PFSK-1 (cell line): Measurements from ENCODE around the gene TTC28.

Source experiments
- FOXP2 ChIP-seq: optimal IDR thresholded peaks from 2 replicates; pipeline ENCODE3; 2011; ENCODE audit warnings: borderline replicate concordance, control low read depth, inconsistent platforms; ENCODE audit not compliant: insufficient read depth; ENCODE audit errors: extremely low read length, extremely low read depth
- POLR2AphosphoS5 ChIP-seq: IDR thresholded peaks from 2 replicates; pipeline ENCODE4 v1.6.1; 2012; ENCODE audit warnings: low read depth, mild to moderate bottlenecking, control low read depth, low read length, moderate library complexity
- SIN3A ChIP-seq: IDR thresholded peaks from 2 replicates; pipeline ENCODE4 v1.6.1; 2012; ENCODE audit warnings: mild to moderate bottlenecking, low read length, moderate library complexity, borderline replicate concordance; ENCODE audit not compliant: insufficient read depth
- TAF1 ChIP-seq: IDR thresholded peaks from 2 replicates; pipeline ENCODE4 v1.6.1; 2012; ENCODE audit warnings: low read length, control low read depth, borderline replicate concordance; ENCODE audit not compliant: insufficient read depth
- TF ChIP-seq, protein P1 (sequence below), 2 experiments: IDR thresholded peaks; 2 replicates each; pipeline versions ENCODE4 v1.6.1 to v1.8.0; 2011 to 2012; ENCODE audit warnings: low read depth in 2 of 2, low read length in 2 of 2, control low read depth in 1 of 2, inconsistent platforms in 1 of 2, mild to moderate bottlenecking in 1 of 2, moderate library complexity in 1 of 2; ENCODE audit not compliant: insufficient read depth in 1 of 2

TTC28 gene

DNA sequence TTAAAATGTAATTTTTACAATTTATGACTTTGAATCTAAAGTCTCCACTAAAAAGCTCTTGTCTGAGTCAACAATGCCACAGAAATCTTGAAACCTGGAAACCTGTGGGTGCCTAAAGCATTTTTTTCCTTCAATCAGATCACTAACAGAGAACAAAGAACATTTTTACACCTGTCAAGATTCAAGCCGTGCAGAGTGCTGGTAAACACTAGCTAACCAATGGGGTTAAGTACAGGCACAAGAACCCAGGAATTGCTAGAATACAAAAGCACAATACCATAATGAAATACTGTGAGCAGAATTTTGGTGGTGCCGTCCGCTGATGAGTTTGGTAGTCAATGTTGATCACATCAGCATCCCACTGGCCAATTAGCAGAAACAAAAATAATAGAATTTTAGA lies 380.3 kb downstream of the TTC28 start:
- TF ChIP-seq, protein P1, sequence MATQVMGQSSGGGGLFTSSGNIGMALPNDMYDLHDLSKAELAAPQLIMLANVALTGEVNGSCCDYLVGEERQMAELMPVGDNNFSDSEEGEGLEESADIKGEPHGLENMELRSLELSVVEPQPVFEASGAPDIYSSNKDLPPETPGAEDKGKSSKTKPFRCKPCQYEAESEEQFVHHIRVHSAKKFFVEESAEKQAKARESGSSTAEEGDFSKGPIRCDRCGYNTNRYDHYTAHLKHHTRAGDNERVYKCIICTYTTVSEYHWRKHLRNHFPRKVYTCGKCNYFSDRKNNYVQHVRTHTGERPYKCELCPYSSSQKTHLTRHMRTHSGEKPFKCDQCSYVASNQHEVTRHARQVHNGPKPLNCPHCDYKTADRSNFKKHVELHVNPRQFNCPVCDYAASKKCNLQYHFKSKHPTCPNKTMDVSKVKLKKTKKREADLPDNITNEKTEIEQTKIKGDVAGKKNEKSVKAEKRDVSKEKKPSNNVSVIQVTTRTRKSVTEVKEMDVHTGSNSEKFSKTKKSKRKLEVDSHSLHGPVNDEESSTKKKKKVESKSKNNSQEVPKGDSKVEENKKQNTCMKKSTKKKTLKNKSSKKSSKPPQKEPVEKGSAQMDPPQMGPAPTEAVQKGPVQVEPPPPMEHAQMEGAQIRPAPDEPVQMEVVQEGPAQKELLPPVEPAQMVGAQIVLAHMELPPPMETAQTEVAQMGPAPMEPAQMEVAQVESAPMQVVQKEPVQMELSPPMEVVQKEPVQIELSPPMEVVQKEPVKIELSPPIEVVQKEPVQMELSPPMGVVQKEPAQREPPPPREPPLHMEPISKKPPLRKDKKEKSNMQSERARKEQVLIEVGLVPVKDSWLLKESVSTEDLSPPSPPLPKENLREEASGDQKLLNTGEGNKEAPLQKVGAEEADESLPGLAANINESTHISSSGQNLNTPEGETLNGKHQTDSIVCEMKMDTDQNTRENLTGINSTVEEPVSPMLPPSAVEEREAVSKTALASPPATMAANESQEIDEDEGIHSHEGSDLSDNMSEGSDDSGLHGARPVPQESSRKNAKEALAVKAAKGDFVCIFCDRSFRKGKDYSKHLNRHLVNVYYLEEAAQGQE (IDR thresholded peaks at IDR 0.05; ENCODE audit: insufficient read depth in 1 of 2, low read depth in 2 of 2, low read length in 2 of 2) = no peak
- no peak for TF ChIP-seq POLR2AphosphoS5
- TF ChIP-seq TAF1 = no peak
- TF ChIP-seq SIN3A = no peak
- TF ChIP-seq FOXP2 = no peak

DNA sequence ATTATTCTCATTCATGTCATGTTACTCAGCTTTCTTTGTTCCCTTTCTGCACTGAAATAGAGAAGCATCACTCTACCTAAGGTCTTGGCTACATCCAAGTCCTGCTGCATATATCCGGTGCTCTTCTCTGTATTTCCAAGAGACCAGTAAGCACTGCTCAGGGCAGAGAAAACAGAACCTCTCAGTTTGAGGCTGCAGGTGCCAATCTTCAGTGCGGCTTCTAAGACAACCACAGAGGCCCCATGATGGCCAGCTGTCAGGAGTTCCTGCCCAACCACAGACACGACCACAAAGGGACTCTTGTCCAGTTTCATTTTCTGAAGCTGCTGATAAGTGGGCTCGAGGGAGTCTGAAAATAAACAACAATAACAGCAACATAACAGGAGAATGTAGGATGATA lies 382.1 kb downstream of the TTC28 start:
- TF ChIP-seq POLR2AphosphoS5 = no peak
- TF ChIP-seq TAF1 = no peak
- no peak for TF ChIP-seq FOXP2
- TF ChIP-seq, protein P1 (IDR thresholded peaks at IDR 0.05; ENCODE audit: insufficient read depth in 1 of 2, low read depth in 2 of 2, low read length in 2 of 2) = no peak
- no peak for TF ChIP-seq SIN3A

DNA sequence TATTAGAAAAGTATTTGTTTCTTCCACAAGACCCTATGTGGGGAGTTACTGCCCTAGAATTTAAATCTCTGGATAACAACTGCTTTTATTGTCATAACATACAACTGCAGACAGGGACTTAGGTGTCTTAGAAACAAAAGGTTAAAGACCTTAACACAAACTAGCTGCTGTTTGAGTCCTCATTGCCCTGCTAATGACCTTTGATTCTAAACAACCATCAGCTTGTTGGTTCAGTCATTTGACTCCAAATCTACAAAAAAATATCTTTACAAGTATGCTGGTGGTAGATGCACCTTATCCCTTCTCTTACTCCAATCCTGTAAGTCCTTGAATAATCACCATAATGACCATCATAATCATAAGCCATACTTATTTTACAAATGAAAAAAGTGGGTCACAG lies 383.2 kb downstream of the TTC28 start:
- TF ChIP-seq FOXP2 (no peak), POLR2AphosphoS5 (no peak), TAF1 (no peak)
- TF ChIP-seq, protein P1 (IDR thresholded peaks at IDR 0.05; ENCODE audit: insufficient read depth in 1 of 2, low read depth in 2 of 2, low read length in 2 of 2) = no peak

DNA sequence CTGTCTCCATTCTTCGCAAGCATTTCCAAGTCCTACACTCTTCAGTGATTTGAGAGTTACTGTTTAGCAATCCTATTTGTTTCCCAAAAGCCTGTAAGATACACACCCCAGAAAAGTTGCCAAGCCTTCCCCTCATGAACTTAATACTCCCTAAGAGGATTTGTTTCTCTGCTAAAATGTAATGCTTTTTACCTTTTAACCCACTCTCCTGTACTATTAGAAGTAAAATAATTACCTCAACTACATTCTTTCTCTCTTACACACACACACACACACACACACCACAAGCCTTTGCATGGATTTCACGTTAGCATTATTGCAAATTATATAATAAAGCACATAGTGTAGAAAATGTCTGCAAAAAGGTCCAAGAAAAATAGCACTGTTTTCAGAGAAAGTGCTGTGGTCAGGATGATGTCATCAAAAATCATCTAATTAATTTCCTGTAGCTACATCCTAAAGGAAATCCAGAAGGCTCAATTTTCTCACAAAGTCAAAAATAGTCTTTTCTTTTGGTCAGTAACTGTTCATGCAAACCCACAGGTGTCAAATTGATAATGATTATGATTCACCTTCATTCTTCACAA lies 396.5 kb downstream of the TTC28 start:
- TF ChIP-seq TAF1 (no peak), SIN3A (no peak), FOXP2 (no peak), POLR2AphosphoS5 (no peak)
- TF ChIP-seq, protein P1 (IDR thresholded peaks at IDR 0.05; ENCODE audit: insufficient read depth in 1 of 2, low read depth in 2 of 2, low read length in 2 of 2) = no peak
